Measurements from ENCODE around the gene LIPC. TPM values are rescaled to one million over a fixed set of nuclear protein-coding genes. Genes with fewer than 3 reads are reported as not detected.
A peak's percentile ranks its signal among the peaks of the same experiment; 100 is the strongest.

LIPC gene
- total and polyA plus RNA-seq, 2 donors (not counting 3 experiments of a cell fraction or from before 2014, with no cell fraction given): not detected

DNA sequence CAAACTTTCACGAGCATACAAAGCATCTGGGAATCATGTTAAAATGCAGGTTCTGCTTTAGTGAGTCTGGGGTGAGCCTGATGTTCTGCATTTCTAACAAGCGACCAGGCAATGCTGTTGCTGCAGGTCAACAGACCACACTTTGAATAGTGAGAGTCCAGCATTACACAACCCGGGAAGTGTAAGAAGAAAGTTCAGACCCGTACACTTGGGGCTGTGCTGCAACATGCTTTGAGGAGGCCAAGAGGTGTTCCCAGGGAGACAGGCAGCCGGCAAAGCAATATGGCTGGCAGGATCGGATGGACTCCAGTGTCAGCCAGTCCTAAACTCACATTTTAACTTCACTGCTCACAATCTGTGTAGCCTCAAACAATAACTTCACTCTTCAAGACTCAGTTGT, 134.2 kb downstream of the LIPC start:
- no peaks in the 10 kb centered on the region for H3K9me1 ChIP-seq (replicated peaks; ENCODE audit: control insufficient read depth, extremely low read depth, insufficient read depth, low read length)
- no peaks in the 10 kb centered on the region for H3K9me3 ChIP-seq (replicated peaks; ENCODE audit: control insufficient read depth, insufficient read depth, low read length)
- H3K4me2 ChIP-seq (ENCODE audit: insufficient read depth, low read length): no peak overlapping the region
- intact Hi-C loops (cut with micrococcal nuclease): no loop called here
- H4K20me1 ChIP-seq (replicated peaks; ENCODE audit: control insufficient read depth, extremely low read depth, insufficient read depth, low read length): no peaks in the 10 kb centered on the region
- H3K27ac ChIP-seq (ENCODE audit: insufficient read depth, low read depth, low read length): no peak overlapping the region
- ChIA-PET POLR2A (no interaction called here), CTCF (no interaction called here)
- no TSS peak for BruUV-seq (replicated peaks)
- no peaks in the 10 kb centered on the region for H3K79me2 ChIP-seq (ENCODE audit: control insufficient read depth, insufficient read depth, low read length)
- TF ChIP-seq, protein P1, sequence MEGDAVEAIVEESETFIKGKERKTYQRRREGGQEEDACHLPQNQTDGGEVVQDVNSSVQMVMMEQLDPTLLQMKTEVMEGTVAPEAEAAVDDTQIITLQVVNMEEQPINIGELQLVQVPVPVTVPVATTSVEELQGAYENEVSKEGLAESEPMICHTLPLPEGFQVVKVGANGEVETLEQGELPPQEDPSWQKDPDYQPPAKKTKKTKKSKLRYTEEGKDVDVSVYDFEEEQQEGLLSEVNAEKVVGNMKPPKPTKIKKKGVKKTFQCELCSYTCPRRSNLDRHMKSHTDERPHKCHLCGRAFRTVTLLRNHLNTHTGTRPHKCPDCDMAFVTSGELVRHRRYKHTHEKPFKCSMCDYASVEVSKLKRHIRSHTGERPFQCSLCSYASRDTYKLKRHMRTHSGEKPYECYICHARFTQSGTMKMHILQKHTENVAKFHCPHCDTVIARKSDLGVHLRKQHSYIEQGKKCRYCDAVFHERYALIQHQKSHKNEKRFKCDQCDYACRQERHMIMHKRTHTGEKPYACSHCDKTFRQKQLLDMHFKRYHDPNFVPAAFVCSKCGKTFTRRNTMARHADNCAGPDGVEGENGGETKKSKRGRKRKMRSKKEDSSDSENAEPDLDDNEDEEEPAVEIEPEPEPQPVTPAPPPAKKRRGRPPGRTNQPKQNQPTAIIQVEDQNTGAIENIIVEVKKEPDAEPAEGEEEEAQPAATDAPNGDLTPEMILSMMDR (IDR thresholded peaks at IDR 0.05; ENCODE audit: extremely low read depth in 1 of 2, insufficient read depth in 1 of 2, low read depth in 1 of 2, low read length in 2 of 2): no peak
- dilution Hi-C loops (cut with MboI; ENCODE audit: extremely low pct_ligation_motif_present, low sequenced_read_pairs): no loop called here
- H3K27me3 ChIP-seq (ENCODE audit: control insufficient read depth in 2 of 2, insufficient read depth in 2 of 2, low read length in 2 of 2): no peaks in the 10 kb centered on the region
- H3K4me3 ChIP-seq (replicated peaks in 1 of 3; ENCODE audit: insufficient read depth in 1 of 3, low read depth in 1 of 3, low read length in 3 of 3): no peak overlapping the region
- H3K4me1 ChIP-seq (ENCODE audit: control insufficient read depth, extremely low read depth, insufficient read depth, low read length): no peaks in the 10 kb centered on the region
- H3K36me3 ChIP-seq (ENCODE audit: control insufficient read depth in 2 of 2, extremely low read depth in 1 of 2, insufficient read depth in 2 of 2, low read length in 2 of 2): no peaks in the 10 kb centered on the region
- no peak overlapping the region for H3K9ac ChIP-seq (replicated peaks; ENCODE audit: extremely low read depth, insufficient read depth, low read length)
- FAIRE-seq (no peak), DNase-seq (ENCODE audit: low read depth, low spot score) (no peak)
- H2AFZ ChIP-seq (ENCODE audit: low read depth, low read length): no peak overlapping the region

DNA sequence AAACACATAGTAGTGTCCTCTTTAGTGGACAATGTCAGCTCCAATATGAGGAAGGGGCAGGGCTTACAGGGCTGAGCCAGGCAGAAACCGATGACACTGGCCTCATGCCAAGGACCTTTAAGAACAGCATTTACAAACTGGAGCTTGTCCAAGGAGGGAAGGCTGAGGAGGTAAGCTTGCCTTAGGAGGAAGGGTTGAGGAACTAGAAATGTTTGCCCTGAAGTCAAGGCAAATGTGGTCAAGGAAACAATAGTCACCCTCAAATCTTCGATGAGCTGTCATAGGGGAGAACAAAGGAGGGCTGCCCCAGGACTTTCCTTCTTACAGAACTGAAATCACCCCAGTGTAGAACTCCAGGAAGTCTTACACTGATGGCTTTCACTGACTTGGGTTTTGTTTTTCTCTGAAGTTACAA, 136.4 kb downstream of the LIPC start:
- no TSS peak for BruUV-seq (replicated peaks)
- Histone ChIP-seq H3K9me1 (replicated peaks; ENCODE audit: control insufficient read depth, extremely low read depth, insufficient read depth, low read length) (no peaks in the 10 kb centered on the region), H3K79me2 (ENCODE audit: control insufficient read depth, insufficient read depth, low read length) (no peaks in the 10 kb centered on the region), H3K9ac (replicated peaks; ENCODE audit: extremely low read depth, insufficient read depth, low read length) (no peak overlapping the region), H2AFZ (ENCODE audit: low read depth, low read length) (peak overlapping the region; percentile 28), H3K27ac (ENCODE audit: insufficient read depth, low read depth, low read length) (no peak overlapping the region), H3K9me3 (replicated peaks; ENCODE audit: control insufficient read depth, insufficient read depth, low read length) (no peaks in the 10 kb centered on the region), H3K4me1 (ENCODE audit: control insufficient read depth, extremely low read depth, insufficient read depth, low read length) (no peaks in the 10 kb centered on the region), H4K20me1 (replicated peaks; ENCODE audit: control insufficient read depth, extremely low read depth, insufficient read depth, low read length) (no peaks in the 10 kb centered on the region), H3K4me2 (ENCODE audit: insufficient read depth, low read length) (no peak overlapping the region), H3K36me3 (ENCODE audit: control insufficient read depth in 2 of 2, extremely low read depth in 1 of 2, insufficient read depth in 2 of 2, low read length in 2 of 2) (no peaks in the 10 kb centered on the region), H3K27me3 (ENCODE audit: control insufficient read depth in 2 of 2, insufficient read depth in 2 of 2, low read length in 2 of 2) (no peaks in the 10 kb centered on the region), H3K4me3 (replicated peaks in 1 of 3; ENCODE audit: insufficient read depth in 1 of 3, low read depth in 1 of 3, low read length in 3 of 3) (no peak overlapping the region)
- DNase-seq (ENCODE audit: low read depth, low spot score) (peak; percentile 63), FAIRE-seq (peak; percentile 82)
- dilution Hi-C loops (cut with MboI; ENCODE audit: extremely low pct_ligation_motif_present, low sequenced_read_pairs) (no loop called here), intact Hi-C loops (cut with micrococcal nuclease) (no loop called here)
- ChIA-PET CTCF (no interaction called here), POLR2A (interaction anchor here (0.5 kb wide), 1 partner anchor 128 kb away, joined by 4 read pairs; no protein-coding TSS in a partner anchor)
- TF ChIP-seq, protein P1 (IDR thresholded peaks at IDR 0.05; ENCODE audit: extremely low read depth in 1 of 2, insufficient read depth in 1 of 2, low read depth in 1 of 2, low read length in 2 of 2): no peak
- TF ChIP-seq MYC (IDR thresholded peaks at IDR 0.05; ENCODE audit: low read depth, low read length) (no peak), GATA2 (IDR thresholded peaks at IDR 0.05; ENCODE audit: insufficient read depth, insufficient read length, low read depth, low read length) (no peak), JUN (IDR thresholded peaks at IDR 0.05; ENCODE audit: borderline replicate concordance, insufficient read depth, insufficient read length, low read depth) (no peak), FOS (IDR thresholded peaks at IDR 0.05; ENCODE audit: borderline replicate concordance, insufficient read depth, low read length) (no peak), POLR2AphosphoS5 (IDR thresholded peaks at IDR 0.05; ENCODE audit: insufficient read depth, low read depth, low read length) (no peak), EZH2 (IDR thresholded peaks at IDR 0.05; ENCODE audit: borderline replicate concordance, low read depth, low read length, severe bottlenecking) (no peak), POLR2A (IDR thresholded peaks at IDR 0.05; ENCODE audit: low read depth, low read length) (no peak)
- TF ChIP-seq, protein P2, sequence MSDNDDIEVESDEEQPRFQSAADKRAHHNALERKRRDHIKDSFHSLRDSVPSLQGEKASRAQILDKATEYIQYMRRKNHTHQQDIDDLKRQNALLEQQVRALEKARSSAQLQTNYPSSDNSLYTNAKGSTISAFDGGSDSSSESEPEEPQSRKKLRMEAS (IDR thresholded peaks at IDR 0.05; ENCODE audit: insufficient read depth, insufficient read length): no peak

Data from endothelial cell of umbilical vein (primary cell).